DOHH2 (cell line): ENCODE results near the gene ST8SIA6.

ENCODE experiments used
- H3F3A ChIP-seq: fragments of 200-600 bp; sonication (generic), shearing (Covaris generic); 2 replicates; pipeline ENCODE4 v1.6.0; 2016; ENCODE audit warnings: antibody characterized with exemption, mild to moderate bottlenecking; ENCODE audit not compliant: control insufficient read depth, insufficient read depth
- H3K27ac ChIP-seq: fragments of 200-600 bp; sonication (generic); 2 replicates; pipeline ENCODE4 v1.5.1; 2014; ENCODE audit warnings: low read depth, mild to moderate bottlenecking, low read length, moderate library complexity
- H3K27me3 ChIP-seq: fragments of 200-600 bp; sonication (generic); 2 replicates; pipeline ENCODE4 v1.6.1; 2014; ENCODE audit warnings: mild to moderate bottlenecking, low read length, mixed read lengths; ENCODE audit not compliant: control insufficient read depth
- H3K36me3 ChIP-seq: fragments of 200-600 bp; sonication (generic); 2 replicates; pipeline ENCODE4 v1.6.1; 2014; ENCODE audit warnings: mild to moderate bottlenecking, low read length, moderate library complexity, mixed read lengths; ENCODE audit not compliant: control insufficient read depth
- H3K4me1 ChIP-seq: fragments of 200-600 bp; sonication (generic); 2 replicates; pipeline ENCODE4 v1.6.1; 2014; ENCODE audit warnings: mild to moderate bottlenecking, low read length, mixed read lengths; ENCODE audit not compliant: control insufficient read depth
- H3K4me2 ChIP-seq: fragments of 200-600 bp; sonication (generic); 2 replicates; pipeline ENCODE4 v1.6.0; 2014; ENCODE audit warnings: mild to moderate bottlenecking, low read length, moderate library complexity
- H3K4me3 ChIP-seq: fragments of 200-600 bp; sonication (generic); 2 replicates; pipeline ENCODE4 v1.5.1; 2014; ENCODE audit warnings: mild to moderate bottlenecking, low read length, mixed read lengths
- H3K79me2 ChIP-seq: fragments of 200-600 bp; sonication (generic); 2 replicates; pipeline ENCODE4 v1.6.1; 2014; ENCODE audit warnings: mild to moderate bottlenecking, low read length, mixed read lengths; ENCODE audit not compliant: control insufficient read depth
- H3K9me2 ChIP-seq: fragments of 200-600 bp; sonication (generic); replicated peaks from 2 replicates; pipeline ENCODE4 v1.6.1; 2014; ENCODE audit warnings: mild to moderate bottlenecking, low read length, mixed read lengths; ENCODE audit not compliant: control insufficient read depth
- H3K9me3 ChIP-seq: fragments of 200-600 bp; sonication (generic); 2 replicates; pipeline ENCODE4 v1.6.1; 2014; ENCODE audit warnings: antibody characterized with exemption, low read length, mixed read lengths; ENCODE audit not compliant: control insufficient read depth, insufficient read depth
- H4K20me1 ChIP-seq: fragments of 200-600 bp; sonication (generic); 2 replicates; pipeline ENCODE4 v1.6.0; 2014; ENCODE audit warnings: low read depth, mild to moderate bottlenecking, antibody characterized with exemption, low read length, moderate library complexity; ENCODE audit not compliant: control insufficient read depth, insufficient read depth
- CTCF ChIP-seq: fragments of 200-600 bp; sonication (generic); IDR thresholded peaks from one replicate; pipeline ENCODE4 v1.5.1; 2014; ENCODE audit warnings: antibody characterized with exemption, mild to moderate bottlenecking, low read depth, low read length; ENCODE audit not compliant: poor library complexity, severe bottlenecking
- EZH2phosphoT487 ChIP-seq: fragments of 200-600 bp; sonication (generic); IDR thresholded peaks from 2 replicates; pipeline ENCODE4 v1.6.1; 2017; ENCODE audit warnings: borderline replicate concordance, mild to moderate bottlenecking, antibody characterized with exemption, low read length, moderate library complexity, mixed read lengths

ST8SIA6 gene

GRCh38 chr10:17497446-17498030, 43.1 kb upstream of the ST8SIA6 start:
- no peaks in the 10 kb centered on the region for H4K20me1 ChIP-seq
- H3K4me1 ChIP-seq, result no peaks in the 10 kb centered on the region
- H3K79me2 ChIP-seq, result no peaks in the 10 kb centered on the region
- no peak overlapping the region for H3K4me3 ChIP-seq
- H3F3A ChIP-seq, result no peaks in the 10 kb centered on the region
- H3K36me3 ChIP-seq, result no peaks in the 10 kb centered on the region
- H3K27me3 ChIP-seq, result no peaks in the 10 kb centered on the region
- H3K9me3 ChIP-seq, result no peaks in the 10 kb centered on the region
- TF ChIP-seq EZH2phosphoT487 (no peak), CTCF (no peak)
- no peak overlapping the region for H3K27ac ChIP-seq
- H3K4me2 ChIP-seq, result no peak overlapping the region
- no peaks in the 10 kb centered on the region for H3K9me2 ChIP-seq

- H3K79me2 ChIP-seq, result no peaks in the 10 kb centered on the region
- no peaks in the 10 kb centered on the region for H3K27me3 ChIP-seq
- no peaks in the 10 kb centered on the region for H4K20me1 ChIP-seq
- no peak for TF ChIP-seq CTCF
- H3K4me1 ChIP-seq, result no peaks in the 10 kb centered on the region
- no peaks in the 10 kb centered on the region for H3K9me2 ChIP-seq
- no peak overlapping the region for H3K4me3 ChIP-seq
- no peak overlapping the region for H3K4me2 ChIP-seq
- no peaks in the 10 kb centered on the region for H3K36me3 ChIP-seq
- H3K27ac ChIP-seq, result no peak overlapping the region
- no peaks in the 10 kb centered on the region for H3F3A ChIP-seq
- no peaks in the 10 kb centered on the region for H3K9me3 ChIP-seq
Measured at GRCh38 chr10:17494626-17495260, 40.3 kb upstream of the ST8SIA6 start.

- H3K9me3 ChIP-seq, result no peaks in the 10 kb centered on the region
- no peaks in the 10 kb centered on the region for H3F3A ChIP-seq
- H3K79me2 ChIP-seq, result no peaks in the 10 kb centered on the region
- no peak overlapping the region for H3K4me2 ChIP-seq
- no peak for TF ChIP-seq EZH2phosphoT487
- TF ChIP-seq CTCF, result no peak
- no peaks in the 10 kb centered on the region for H3K4me1 ChIP-seq
- no peak overlapping the region for H3K4me3 ChIP-seq
- no peaks in the 10 kb centered on the region for H3K36me3 ChIP-seq
- H4K20me1 ChIP-seq, result no peaks in the 10 kb centered on the region
- no peak overlapping the region for H3K27ac ChIP-seq
- H3K9me2 ChIP-seq, result no peaks in the 10 kb centered on the region
- H3K27me3 ChIP-seq, result no peaks in the 10 kb centered on the region
Measured at GRCh38 chr10:17488848-17489247, 34.5 kb upstream of the ST8SIA6 start.
